Lower lobe of right lung (tissue), 2 donors: Measurements from ENCODE around the gene MS4A7. TPM values are rescaled to one million over a fixed set of nuclear protein-coding genes. Genes with fewer than 3 reads are reported as not detected.

ENCODE experiments used
- ATAC-seq, 2 donors: fragments of 200-7000 bp; cut with Tn5 transposase; one replicate each; pipeline ENCODE4 v1.9.1; 2020 to 2022; ENCODE audit warnings: mild to moderate bottlenecking in 2 of 2, moderate library complexity in 2 of 2
- DNase-seq: peaks from one replicate; pipeline ENCODE4 v3.0.0-alpha.2; 2020
- H3K27ac ChIP-seq: fragments of 200-600 bp; one replicate; pipeline ENCODE4 v1.8.0; 2022
- H3K27me3 ChIP-seq: fragments of 200-600 bp; one replicate; pipeline ENCODE4 v1.8.0; 2022; ENCODE audit warnings: low read depth
- H3K36me3 ChIP-seq: fragments of 200-600 bp; one replicate; pipeline ENCODE4 v1.8.0; 2022; ENCODE audit warnings: mild to moderate bottlenecking
- H3K4me1 ChIP-seq: fragments of 200-600 bp; one replicate; pipeline ENCODE4 v1.8.0; 2022
- H3K4me3 ChIP-seq: fragments of 200-600 bp; one replicate; pipeline ENCODE4 v1.8.0; 2022; ENCODE audit warnings: mild to moderate bottlenecking
- H3K9me3 ChIP-seq: fragments of 200-600 bp; one replicate; pipeline ENCODE4 v1.8.0; 2022
- CTCF ChIP-seq: fragments of 200-600 bp; IDR thresholded peaks from one replicate; pipeline ENCODE4 v1.8.0; 2022; ENCODE audit warnings: antibody characterized with exemption, mild to moderate bottlenecking
- intact Hi-C: fragments of 100-400 bp; cut with DNase I; formaldehyde crosslinking; loops from one replicate; pipeline ENCODE4 v1.11.0; 2022
- total RNA-seq: library from RNA; stranded (reverse); fragmentation: NEBNext Ultra II Directional; extraction: Animal tissue kit (Norgen Biotek cat#: 25700); gene quantifications from one replicate; pipeline ENCODE4 v1.2.1, GENCODE V29; 2021
- donor health status: DM: no; HTN: yes; CAD: no; lungs with severe emphysema.

Gene MS4A7
- total RNA-seq, 1 donor from 2014 or later, result 315 TPM

- Histone ChIP-seq H3K27ac (no peak overlapping the region), H3K9me3 (no peaks in the 10 kb centered on the region), H3K27me3 (no peaks in the 10 kb centered on the region), H3K4me3 (no peak overlapping the region), H3K4me1 (no peaks in the 10 kb centered on the region), H3K36me3 (no peaks in the 10 kb centered on the region)
- intact Hi-C loops, result no loop called here
- DNase-seq, result no peak
- no peak for TF ChIP-seq CTCF
- no peak for ATAC-seq
Observed at GRCh38 chr11:60348116-60348515, 30.2 kb upstream of the MS4A7 start.

- no peaks in the 10 kb centered on the region for H3K9me3 ChIP-seq
- H3K36me3 ChIP-seq, result no peaks in the 10 kb centered on the region
- H3K4me3 ChIP-seq, result no peak overlapping the region
- TF ChIP-seq CTCF, result no peak
- no peak overlapping the region for H3K27ac ChIP-seq
- intact Hi-C loops, result no loop called here
- H3K27me3 ChIP-seq, result no peaks in the 10 kb centered on the region
- ATAC-seq (no peak), DNase-seq (no peak)
- no peaks in the 10 kb centered on the region for H3K4me1 ChIP-seq
Observed at GRCh38 chr11:60349990-60350389, 28.3 kb upstream of the MS4A7 start.

GRCh38 chr11:60357771-60358170 lies 20.6 kb upstream of the MS4A7 start:
- Histone ChIP-seq H3K4me3 (no peak overlapping the region), H3K27ac (no peak overlapping the region), H3K9me3 (peaks cover 7% of the 10 kb centered on the region), H3K4me1 (peaks cover 7% of the 10 kb centered on the region), H3K36me3 (no peaks in the 10 kb centered on the region), H3K27me3 (no peaks in the 10 kb centered on the region)
- no peak for DNase-seq
- intact Hi-C loops, result no loop called here
- TF ChIP-seq CTCF, result no peak
- no peak for ATAC-seq

- DNase-seq (no peak), ATAC-seq (no peak)
- peaks cover 7% of the 10 kb centered on the region for H3K4me1 ChIP-seq
- H3K9me3 ChIP-seq, result peaks cover 7% of the 10 kb centered on the region
- no peak overlapping the region for H3K4me3 ChIP-seq
- no peak for TF ChIP-seq CTCF
- H3K27ac ChIP-seq, result no peak overlapping the region
- intact Hi-C loops, result no loop called here
- no peaks in the 10 kb centered on the region for H3K27me3 ChIP-seq
- no peaks in the 10 kb centered on the region for H3K36me3 ChIP-seq
Observed at GRCh38 chr11:60360621-60361020, 17.7 kb upstream of the MS4A7 start.

- no peaks in the 10 kb centered on the region for H3K36me3 ChIP-seq
- ATAC-seq, result no peak
- H3K9me3 ChIP-seq, result peaks cover 7% of the 10 kb centered on the region
- H3K4me1 ChIP-seq, result peaks cover 7% of the 10 kb centered on the region
- intact Hi-C loops, result no loop called here
- H3K4me3 ChIP-seq, result no peak overlapping the region
- no peaks in the 10 kb centered on the region for H3K27me3 ChIP-seq
- TF ChIP-seq CTCF, result no peak
- DNase-seq, result no peak
- H3K27ac ChIP-seq, result no peak overlapping the region
Observed at GRCh38 chr11:60362241-60362640, 16.1 kb upstream of the MS4A7 start.
